ENCODE measurements around the gene PHF14. TPM values are rescaled to one million over a fixed set of nuclear protein-coding genes. Genes with fewer than 3 reads are reported as not detected.

The PHF14 gene
- total RNA-seq, 2 donors from 2014 or later = 52.0 to 53.1 TPM

- Mint-ChIP-seq H3K27me3 (ENCODE audit: insufficient read depth) (peaks cover 64% of the 10 kb centered on the region), H3K36me3 (ENCODE audit: low read depth) (no peaks in the 10 kb centered on the region), H3K27ac (peak overlapping the region; percentile 59), H3K9me3 (peaks cover 3% of the 10 kb centered on the region), H3K4me3 (peak overlapping the region; percentile 51), H3K4me1 (peaks cover 54% of the 10 kb centered on the region)
- DNase-seq = peak; percentile 91
- H3K27me3 ChIP-seq (ENCODE audit: control insufficient read depth, insufficient read depth, low read length, poor library complexity, severe bottlenecking) = peaks cover 46% of the 10 kb centered on the region
- TF ChIP-seq CTCF (conservative IDR thresholded peaks at IDR 0.05) = no peak
- H3K9ac ChIP-seq (ENCODE audit: extremely low read depth, low read length, poor library complexity, severe bottlenecking) = no peak overlapping the region
- H3K9me3 ChIP-seq (ENCODE audit: control insufficient read depth, low read length) = peaks cover 7% of the 10 kb centered on the region
- peaks cover 7% of the 10 kb centered on the region for H3K4me1 ChIP-seq (ENCODE audit: control insufficient read depth, insufficient read depth, low read length)
- H3K36me3 ChIP-seq (ENCODE audit: control insufficient read depth, insufficient read depth, low read length) = no peaks in the 10 kb centered on the region
- no peak overlapping the region for H3K27ac ChIP-seq (ENCODE audit: low read depth, low read length)
- peak overlapping the region; percentile 12 for H3K4me3 ChIP-seq (ENCODE audit: low read length)
- WGBS, 2 experiments (ENCODE audit: insufficient coverage in 1 of 2, insufficient read length in 1 of 2) = 36 to 40% methylated on average over 1 to 4 of the region's 4 CpGs
These were observed 218.0 kb downstream of the PHF14 start for GRCh38 chr7:11191574-11192220.

DNA sequence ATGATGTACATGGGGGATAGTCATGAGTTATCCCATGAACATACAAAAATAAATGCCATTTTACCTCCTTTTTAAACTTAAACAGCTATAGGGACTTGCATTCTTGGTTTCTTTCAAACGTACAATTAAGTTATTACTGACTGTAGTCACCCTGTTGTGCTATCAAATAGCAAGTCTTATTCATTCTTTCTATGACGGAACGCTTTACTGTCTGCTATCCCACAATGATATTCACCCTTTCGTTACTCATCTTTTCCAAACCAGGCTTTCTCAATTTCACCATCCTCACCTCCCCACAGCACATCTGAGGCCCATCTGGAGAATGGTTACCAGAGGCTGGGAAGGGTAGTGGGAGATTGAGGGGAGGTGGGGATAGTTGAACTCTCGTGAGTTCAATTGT, 218.8 kb downstream of the PHF14 start:
- H3K36me3 ChIP-seq (ENCODE audit: control insufficient read depth, insufficient read depth, low read length) = no peaks in the 10 kb centered on the region
- no peak for TF ChIP-seq CTCF (conservative IDR thresholded peaks at IDR 0.05)
- Mint-ChIP-seq H3K9me3 (peaks cover 3% of the 10 kb centered on the region), H3K4me1 (peaks cover 59% of the 10 kb centered on the region), H3K27me3 (ENCODE audit: insufficient read depth) (peaks cover 63% of the 10 kb centered on the region), H3K36me3 (ENCODE audit: low read depth) (no peaks in the 10 kb centered on the region), H3K27ac (peak overlapping the region; percentile 64), H3K4me3 (peak overlapping the region; percentile 51)
- DNase-seq = no peak
- H3K4me3 ChIP-seq (ENCODE audit: low read length) = no peak overlapping the region
- peaks cover 7% of the 10 kb centered on the region for H3K4me1 ChIP-seq (ENCODE audit: control insufficient read depth, insufficient read depth, low read length)
- H3K27ac ChIP-seq (ENCODE audit: low read depth, low read length) = no peak overlapping the region
- WGBS, 2 experiments (ENCODE audit: insufficient coverage in 1 of 2, insufficient read length in 1 of 2) = 83% methylated on average over 4 to 5 of the region's 5 CpGs
- peaks cover 38% of the 10 kb centered on the region for H3K27me3 ChIP-seq (ENCODE audit: control insufficient read depth, insufficient read depth, low read length, poor library complexity, severe bottlenecking)
- no peak overlapping the region for H3K9ac ChIP-seq (ENCODE audit: extremely low read depth, low read length, poor library complexity, severe bottlenecking)
- peaks cover 4% of the 10 kb centered on the region for H3K9me3 ChIP-seq (ENCODE audit: control insufficient read depth, low read length)

DNA sequence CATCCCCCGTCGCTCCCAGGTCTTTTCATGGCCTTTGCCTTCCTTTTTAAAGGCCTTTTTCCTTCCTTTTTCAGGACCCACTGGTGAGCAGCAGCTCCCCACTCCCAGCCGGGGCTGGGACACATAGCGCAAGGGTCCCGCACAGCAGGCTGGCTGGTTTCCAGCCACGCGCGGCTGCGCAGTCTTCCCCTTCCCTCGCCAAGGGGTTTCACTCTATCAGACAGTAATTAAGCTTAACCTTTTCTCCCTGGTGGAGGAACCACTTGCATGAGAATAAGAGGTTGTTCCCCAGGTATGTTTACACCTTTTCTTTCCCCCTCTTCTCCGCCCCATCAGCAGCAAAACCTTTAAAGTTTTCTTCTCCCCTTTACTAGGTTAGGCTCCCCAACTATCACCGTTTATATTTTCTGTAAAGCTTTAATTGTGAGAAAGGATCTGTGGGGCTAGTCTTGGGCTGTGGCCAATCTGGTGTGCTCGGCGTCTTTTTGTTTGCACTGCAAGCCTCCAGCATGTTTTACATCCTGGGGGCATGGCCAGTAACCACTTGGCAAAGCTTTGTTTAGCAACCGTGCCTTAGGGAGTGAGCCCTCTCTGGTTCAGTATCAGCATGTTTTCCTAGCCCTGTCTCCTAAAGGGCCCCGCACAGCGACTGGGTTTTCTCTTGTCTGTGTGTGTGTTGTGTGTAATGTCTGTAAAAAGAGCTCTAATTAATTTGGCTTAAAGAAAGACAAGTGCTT, 219.6 kb downstream of the PHF14 start:
- Histone ChIP-seq H3K27ac (ENCODE audit: low read depth, low read length) (no peak overlapping the region), H3K4me3 (ENCODE audit: low read length) (no peak overlapping the region), H3K9me3 (ENCODE audit: control insufficient read depth, low read length) (no peaks in the 10 kb centered on the region), H3K36me3 (ENCODE audit: control insufficient read depth, insufficient read depth, low read length) (no peaks in the 10 kb centered on the region), H3K9ac (ENCODE audit: extremely low read depth, low read length, poor library complexity, severe bottlenecking) (no peak overlapping the region), H3K4me1 (ENCODE audit: control insufficient read depth, insufficient read depth, low read length) (peaks cover 7% of the 10 kb centered on the region), H3K27me3 (ENCODE audit: control insufficient read depth, insufficient read depth, low read length, poor library complexity, severe bottlenecking) (peaks cover 30% of the 10 kb centered on the region)
- 18 to 23% methylated on average over 8 to 17 of the region's 17 CpGs for WGBS, 2 experiments (ENCODE audit: insufficient coverage in 1 of 2, insufficient read length in 1 of 2)
- peaks cover 3% of the 10 kb centered on the region for H3K9me3 Mint-ChIP-seq
- H3K4me1 Mint-ChIP-seq = peaks cover 59% of the 10 kb centered on the region
- peak overlapping the region; percentile 51 for H3K4me3 Mint-ChIP-seq
- H3K27me3 Mint-ChIP-seq (ENCODE audit: insufficient read depth) = peaks cover 61% of the 10 kb centered on the region
- H3K36me3 Mint-ChIP-seq (ENCODE audit: low read depth) = no peaks in the 10 kb centered on the region
- H3K27ac Mint-ChIP-seq = peak overlapping the region; percentile 64
- TF ChIP-seq CTCF (conservative IDR thresholded peaks at IDR 0.05) = no peak
- peak; percentile 85 for DNase-seq
